NB4 (cell line): ENCODE data around the gene TAC4.

Experiments
- DNase-seq: peaks from one replicate; pipeline ENCODE4 v3.0.0; 2010; ENCODE audit warnings: low read depth
- H3K4me3 ChIP-seq: one replicate; pipeline ENCODE4 v1.5.1; 2011; ENCODE audit warnings: mild to moderate bottlenecking, low read depth, low read length, moderate library complexity
- MYC ChIP-seq: IDR thresholded peaks from 2 replicates; pipeline ENCODE4 v1.6.1; 2011; ENCODE audit warnings: low read depth, low read length
- POLR2A ChIP-seq: IDR thresholded peaks from 2 replicates; pipeline ENCODE4 v1.6.1; 2011; ENCODE audit warnings: mild to moderate bottlenecking; ENCODE audit not compliant: insufficient read length; ENCODE audit errors: extremely low read depth
- TF ChIP-seq, protein P1 (sequence below): IDR thresholded peaks from one replicate; pipeline ENCODE4 v1.5.1; 2012; ENCODE audit warnings: low read depth, low read length
- TF ChIP-seq, protein P2 (sequence below): IDR thresholded peaks from 2 replicates; pipeline ENCODE4 v1.6.1; 2011; ENCODE audit warnings: low read depth, low read length

TAC4 gene

DNA sequence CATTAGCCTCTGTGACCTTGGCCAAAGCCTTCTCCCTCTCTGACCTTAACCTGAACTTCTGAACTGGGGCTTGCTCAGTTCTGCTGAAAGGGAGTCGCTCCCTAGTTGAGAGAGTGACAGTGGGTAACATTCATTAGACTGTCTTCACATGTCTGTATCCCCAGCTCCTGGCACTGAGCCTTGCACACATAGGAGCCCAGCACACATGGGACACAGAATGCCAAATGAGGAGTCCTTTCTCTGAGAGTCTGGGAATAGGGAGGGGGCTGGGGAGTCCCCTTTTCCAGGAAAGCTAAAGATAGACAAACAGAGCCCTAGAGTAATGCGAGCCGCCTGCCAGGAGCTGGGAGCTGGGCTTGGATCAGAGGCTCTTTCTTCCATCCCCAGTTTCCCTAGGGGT, 2.5 kb downstream of the TAC4 start:
- H3K4me3 ChIP-seq, result no peak overlapping the region
- DNase-seq, result no peak
- TF ChIP-seq POLR2A (no peak), MYC (no peak)
- TF ChIP-seq, protein P1, sequence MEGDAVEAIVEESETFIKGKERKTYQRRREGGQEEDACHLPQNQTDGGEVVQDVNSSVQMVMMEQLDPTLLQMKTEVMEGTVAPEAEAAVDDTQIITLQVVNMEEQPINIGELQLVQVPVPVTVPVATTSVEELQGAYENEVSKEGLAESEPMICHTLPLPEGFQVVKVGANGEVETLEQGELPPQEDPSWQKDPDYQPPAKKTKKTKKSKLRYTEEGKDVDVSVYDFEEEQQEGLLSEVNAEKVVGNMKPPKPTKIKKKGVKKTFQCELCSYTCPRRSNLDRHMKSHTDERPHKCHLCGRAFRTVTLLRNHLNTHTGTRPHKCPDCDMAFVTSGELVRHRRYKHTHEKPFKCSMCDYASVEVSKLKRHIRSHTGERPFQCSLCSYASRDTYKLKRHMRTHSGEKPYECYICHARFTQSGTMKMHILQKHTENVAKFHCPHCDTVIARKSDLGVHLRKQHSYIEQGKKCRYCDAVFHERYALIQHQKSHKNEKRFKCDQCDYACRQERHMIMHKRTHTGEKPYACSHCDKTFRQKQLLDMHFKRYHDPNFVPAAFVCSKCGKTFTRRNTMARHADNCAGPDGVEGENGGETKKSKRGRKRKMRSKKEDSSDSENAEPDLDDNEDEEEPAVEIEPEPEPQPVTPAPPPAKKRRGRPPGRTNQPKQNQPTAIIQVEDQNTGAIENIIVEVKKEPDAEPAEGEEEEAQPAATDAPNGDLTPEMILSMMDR, result no peak
- TF ChIP-seq, protein P2, sequence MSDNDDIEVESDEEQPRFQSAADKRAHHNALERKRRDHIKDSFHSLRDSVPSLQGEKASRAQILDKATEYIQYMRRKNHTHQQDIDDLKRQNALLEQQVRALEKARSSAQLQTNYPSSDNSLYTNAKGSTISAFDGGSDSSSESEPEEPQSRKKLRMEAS, result no peak

DNA sequence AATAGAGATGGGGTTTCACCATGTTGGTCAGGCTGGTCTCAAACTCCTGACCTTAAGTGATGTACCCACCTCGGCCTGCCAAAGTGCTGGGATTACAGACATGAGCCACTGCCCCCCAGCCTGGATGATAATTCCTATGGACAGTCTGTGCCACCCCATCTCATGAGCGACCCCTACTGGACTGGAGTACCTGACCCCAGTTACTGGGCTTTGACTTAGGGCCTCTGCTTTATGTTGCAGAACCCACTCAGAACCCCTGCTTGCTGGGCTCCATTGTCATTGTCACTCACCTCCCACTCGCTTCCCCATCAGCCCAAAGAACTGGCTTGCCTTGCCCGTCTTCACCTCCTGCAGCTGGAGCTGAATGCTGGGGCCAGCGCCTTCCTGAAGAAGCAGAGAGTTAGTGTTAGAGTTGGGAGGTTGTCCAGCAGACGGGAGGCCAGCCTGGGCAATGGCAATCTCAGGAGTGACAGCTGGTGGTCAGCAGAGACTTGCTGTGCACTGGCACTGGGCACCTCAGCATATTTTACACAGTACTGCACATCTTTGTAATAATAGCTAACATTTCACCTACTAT, 4.0 kb downstream of the TAC4 start:
- DNase-seq, result peak; percentile 43
- H3K4me3 ChIP-seq, result no peak overlapping the region
- TF ChIP-seq POLR2A, result no peak
- TF ChIP-seq, protein P1, result peak; percentile 60
- TF ChIP-seq, protein P2, result no peak
- no peak for TF ChIP-seq MYC

DNA sequence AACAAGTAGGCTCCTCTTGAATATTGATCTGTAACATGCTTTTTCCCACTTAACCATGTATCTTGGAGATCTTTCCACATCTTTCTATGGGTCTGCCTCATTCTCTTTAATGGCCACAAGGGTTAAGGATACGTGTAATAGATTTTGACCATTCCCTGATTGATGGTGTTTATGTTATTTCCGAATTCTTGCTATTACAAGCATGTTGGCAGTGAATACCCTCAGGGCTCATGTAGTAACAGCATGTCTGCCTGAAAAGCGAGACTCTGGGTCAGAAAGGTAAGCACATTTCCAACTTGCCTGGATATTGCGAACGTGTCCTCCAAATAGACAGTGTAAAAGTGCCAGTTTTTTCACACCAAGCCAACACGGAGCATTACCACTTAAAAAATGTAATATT, 5.0 kb downstream of the TAC4 start:
- DNase-seq, result no peak
- H3K4me3 ChIP-seq, result no peak overlapping the region
- TF ChIP-seq MYC (no peak), POLR2A (no peak)
- TF ChIP-seq, protein P1, result no peak
- TF ChIP-seq, protein P2, result no peak

GRCh38 chr17:49842371-49842770, 5.5 kb downstream of the TAC4 start:
- no peak overlapping the region for H3K4me3 ChIP-seq
- TF ChIP-seq, protein P2, result no peak
- TF ChIP-seq, protein P1, result no peak
- TF ChIP-seq MYC (no peak), POLR2A (no peak)
- no peak for DNase-seq

GRCh38 chr17:49841548-49841947, 6.3 kb downstream of the TAC4 start:
- H3K4me3 ChIP-seq, result no peak overlapping the region
- DNase-seq, result no peak
- no peak for TF ChIP-seq POLR2A
- TF ChIP-seq, protein P1, result peak; percentile 25

GRCh38 chr17:49839455-49839854, 8.4 kb downstream of the TAC4 start:
- no peak for TF ChIP-seq POLR2A
- TF ChIP-seq MYC, result no peak
- TF ChIP-seq, protein P2, result no peak
- TF ChIP-seq, protein P1, result no peak
- no peak for DNase-seq
- no peak overlapping the region for H3K4me3 ChIP-seq
